GM12865 (cell line): ENCODE data around the gene CRTC1.

Experiments used
- DNase-seq: peaks from one replicate; pipeline ENCODE4 v3.0.0; 2010; ENCODE audit warnings: low read depth
- H3K4me3 ChIP-seq: 2 replicates; pipeline ENCODE4 v1.5.1; 2011; ENCODE audit warnings: mild to moderate bottlenecking, low read depth, low read length, control low read depth
- CTCF ChIP-seq: IDR thresholded peaks from 2 replicates; pipeline ENCODE4 v1.5.1; 2011; ENCODE audit warnings: low read length, control low read depth, low read depth, inconsistent platforms; ENCODE audit not compliant: insufficient read depth; ENCODE audit errors: missing control alignments

CRTC1 gene

DNA sequence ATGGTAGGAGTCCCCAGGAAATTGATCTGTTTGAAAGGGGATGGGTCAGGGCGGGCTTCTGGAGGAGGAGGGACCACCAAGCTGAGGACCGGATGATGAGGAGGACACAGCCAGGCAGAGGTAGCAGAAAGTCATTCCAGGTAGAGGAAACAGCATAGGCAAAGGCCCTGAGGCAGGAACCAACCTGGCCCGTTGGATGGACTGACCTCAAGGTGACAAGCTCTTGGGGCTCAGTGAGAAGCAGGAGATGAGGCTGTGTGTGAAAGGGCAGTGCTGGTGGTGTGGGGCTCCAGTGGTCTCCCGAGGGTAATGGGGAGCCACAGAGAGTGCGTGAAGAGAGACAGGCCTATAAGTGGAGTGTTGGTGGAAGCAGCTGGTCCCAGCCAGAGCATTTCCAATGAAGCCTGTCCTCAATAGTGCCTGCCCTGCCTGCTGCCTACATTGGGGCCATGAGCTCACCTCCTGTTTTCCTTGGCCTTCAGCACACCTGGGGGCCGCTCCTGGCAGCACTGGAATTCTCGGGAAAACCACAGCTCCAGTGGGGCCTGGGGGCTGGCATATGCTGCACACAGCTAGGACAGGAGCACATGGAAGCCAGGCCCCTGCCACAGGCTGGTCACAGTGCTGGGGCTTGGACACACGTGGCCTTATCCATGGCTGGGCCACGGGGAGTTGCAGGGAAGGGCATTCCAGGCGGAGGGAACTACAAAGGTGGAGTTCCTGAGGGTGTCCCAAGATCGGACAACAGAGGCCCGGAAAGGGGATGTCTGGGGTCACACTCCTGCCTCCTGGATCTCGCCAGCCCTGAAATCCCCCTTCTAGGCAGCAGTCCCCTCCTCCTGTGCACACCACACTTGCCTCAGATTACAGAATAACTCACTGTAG, 109.9 kb downstream of the CRTC1 start:
- no peak for TF ChIP-seq CTCF
- no peak overlapping the region for H3K4me3 ChIP-seq
- DNase-seq, result no peak

- DNase-seq, result no peak
- H3K4me3 ChIP-seq, result no peak overlapping the region
- TF ChIP-seq CTCF, result no peak
Observed at GRCh38 chr19:18794029-18794313, 110.5 kb downstream of the CRTC1 start.

- DNase-seq, result no peak
- no peak overlapping the region for H3K4me3 ChIP-seq
- no peak for TF ChIP-seq CTCF
Observed at GRCh38 chr19:18794692-18795091, 111.2 kb downstream of the CRTC1 start.

DNA sequence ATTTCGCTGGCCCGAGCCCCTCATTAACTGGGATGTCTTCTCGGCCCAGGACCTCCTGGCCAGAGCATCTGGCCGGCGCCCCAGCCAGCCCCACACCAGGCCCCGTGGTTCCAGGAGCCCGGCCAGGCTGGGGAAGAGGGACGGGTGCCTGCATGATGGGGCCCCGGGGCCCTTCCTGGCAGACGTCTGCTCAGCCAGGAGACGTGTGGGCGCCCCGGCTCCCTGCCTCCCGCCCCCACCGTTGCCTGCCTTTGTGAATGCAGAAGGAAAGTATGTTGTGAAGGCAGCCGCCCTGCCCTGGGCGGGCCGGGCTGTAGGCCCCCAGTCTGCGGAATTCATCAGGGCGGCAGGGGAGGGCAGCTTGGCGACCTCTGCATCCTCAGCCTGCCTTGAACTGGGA, 112.1 kb downstream of the CRTC1 start:
- no peak for TF ChIP-seq CTCF
- H3K4me3 ChIP-seq, result no peak overlapping the region
- no peak for DNase-seq

- TF ChIP-seq CTCF, result no peak
- no peak overlapping the region for H3K4me3 ChIP-seq
- no peak for DNase-seq
Observed at GRCh38 chr19:18796239-18796638, 112.8 kb downstream of the CRTC1 start.

- DNase-seq, result no peak
- no peak for TF ChIP-seq CTCF
- H3K4me3 ChIP-seq, result no peak overlapping the region
Observed at GRCh38 chr19:18798384-18799352, 115.2 kb downstream of the CRTC1 start.
